ENCODE measurements around the gene IFI27. TPM values are rescaled to one million over a fixed set of nuclear protein-coding genes. Genes with fewer than 3 reads are reported as not detected.
"Not testable (repeated sequence)": the region's sequence is repeated elsewhere in the genome, so short reads cannot be mapped to it uniquely, and the experiment has no call there.

IFI27 gene
- total RNA-seq, 1 experiment from 2014 or later = 766 TPM

DNA sequence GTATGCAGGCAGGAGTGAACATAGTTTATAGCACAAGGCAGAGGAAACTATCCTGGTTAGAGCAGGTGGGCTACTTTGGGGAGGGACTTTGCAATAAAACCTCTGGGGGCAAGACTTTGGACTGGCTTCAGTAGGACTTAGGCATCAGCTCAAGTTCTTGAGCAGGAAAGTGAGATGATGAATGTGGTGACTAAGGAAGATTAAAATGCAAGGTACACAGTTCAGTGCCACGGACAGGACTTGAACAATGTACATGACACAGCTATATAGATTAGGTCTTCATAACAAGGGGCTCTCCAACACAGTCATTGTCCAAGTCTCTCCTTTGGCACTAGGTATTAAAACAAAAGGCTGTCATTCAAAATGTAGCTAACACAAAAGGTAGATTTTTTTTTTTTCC, 42.1 kb downstream of the IFI27 start:
- Mint-ChIP-seq H3K4me3 (ENCODE audit: low read depth, unreplicated experiment) (no peak overlapping the region), H3K36me3 (ENCODE audit: insufficient read depth, unreplicated experiment) (no peaks in the 10 kb centered on the region), H3K27ac (ENCODE audit: unreplicated experiment) (no peak overlapping the region), H3K4me1 (ENCODE audit: low read depth, unreplicated experiment) (no peaks in the 10 kb centered on the region), H3K27me3 (ENCODE audit: unreplicated experiment) (peaks cover 78% of the 10 kb centered on the region), H3K9me3 (ENCODE audit: low read depth, unreplicated experiment) (no peaks in the 10 kb centered on the region)
- CTCF ChIA-PET = interaction anchor here (1.1 kb wide), 1 partner anchor 127 kb away, joined by 5 read pairs; no protein-coding TSS in a partner anchor
- DNase-seq = no peak
- TF ChIP-seq, protein P1, sequence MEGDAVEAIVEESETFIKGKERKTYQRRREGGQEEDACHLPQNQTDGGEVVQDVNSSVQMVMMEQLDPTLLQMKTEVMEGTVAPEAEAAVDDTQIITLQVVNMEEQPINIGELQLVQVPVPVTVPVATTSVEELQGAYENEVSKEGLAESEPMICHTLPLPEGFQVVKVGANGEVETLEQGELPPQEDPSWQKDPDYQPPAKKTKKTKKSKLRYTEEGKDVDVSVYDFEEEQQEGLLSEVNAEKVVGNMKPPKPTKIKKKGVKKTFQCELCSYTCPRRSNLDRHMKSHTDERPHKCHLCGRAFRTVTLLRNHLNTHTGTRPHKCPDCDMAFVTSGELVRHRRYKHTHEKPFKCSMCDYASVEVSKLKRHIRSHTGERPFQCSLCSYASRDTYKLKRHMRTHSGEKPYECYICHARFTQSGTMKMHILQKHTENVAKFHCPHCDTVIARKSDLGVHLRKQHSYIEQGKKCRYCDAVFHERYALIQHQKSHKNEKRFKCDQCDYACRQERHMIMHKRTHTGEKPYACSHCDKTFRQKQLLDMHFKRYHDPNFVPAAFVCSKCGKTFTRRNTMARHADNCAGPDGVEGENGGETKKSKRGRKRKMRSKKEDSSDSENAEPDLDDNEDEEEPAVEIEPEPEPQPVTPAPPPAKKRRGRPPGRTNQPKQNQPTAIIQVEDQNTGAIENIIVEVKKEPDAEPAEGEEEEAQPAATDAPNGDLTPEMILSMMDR (IDR thresholded peaks at IDR 0.05; ENCODE audit: unreplicated experiment) = no peak
- intact Hi-C loops (cut with micrococcal nuclease; ENCODE audit: unreplicated experiment) = no loop called here
- no TSS peak for BruUV-seq (replicated peaks)

GRCh38 chr14:94153750-94154342, 43.3 kb downstream of the IFI27 start:
- CTCF ChIA-PET = interaction anchor here (1.1 kb wide), 1 partner anchor 128 kb away, joined by 5 read pairs; no protein-coding TSS in a partner anchor
- TF ChIP-seq, protein P1 (IDR thresholded peaks at IDR 0.05; ENCODE audit: unreplicated experiment) = no peak
- intact Hi-C loops (cut with micrococcal nuclease; ENCODE audit: unreplicated experiment) = no loop called here
- no TSS peak for BruUV-seq (replicated peaks)
- no peaks in the 10 kb centered on the region for H3K9me3 Mint-ChIP-seq (ENCODE audit: low read depth, unreplicated experiment)
- no peak overlapping the region for H3K27ac Mint-ChIP-seq (ENCODE audit: unreplicated experiment)
- no peaks in the 10 kb centered on the region for H3K4me1 Mint-ChIP-seq (ENCODE audit: low read depth, unreplicated experiment)
- DNase-seq = no peak
- peaks cover 78% of the 10 kb centered on the region for H3K27me3 Mint-ChIP-seq (ENCODE audit: unreplicated experiment)
- H3K36me3 Mint-ChIP-seq (ENCODE audit: insufficient read depth, unreplicated experiment) = no peaks in the 10 kb centered on the region
- H3K4me3 Mint-ChIP-seq (ENCODE audit: low read depth, unreplicated experiment) = no peak overlapping the region

GRCh38 chr14:94156143-94156542, 45.6 kb downstream of the IFI27 start:
- H3K36me3 Mint-ChIP-seq (ENCODE audit: insufficient read depth, unreplicated experiment); DNase-seq; intact Hi-C loops (cut with micrococcal nuclease; ENCODE audit: unreplicated experiment); BruUV-seq (replicated peaks); H3K4me1 Mint-ChIP-seq (ENCODE audit: low read depth, unreplicated experiment); H3K9me3 Mint-ChIP-seq (ENCODE audit: low read depth, unreplicated experiment); H3K4me3 Mint-ChIP-seq (ENCODE audit: low read depth, unreplicated experiment); H3K27ac Mint-ChIP-seq (ENCODE audit: unreplicated experiment); CTCF ChIA-PET: not testable (repeated sequence)
- peaks cover 59% of the 10 kb centered on the region for H3K27me3 Mint-ChIP-seq (ENCODE audit: unreplicated experiment)

- BruUV-seq (replicated peaks) = no TSS peak
- no peaks in the 10 kb centered on the region for H3K9me3 Mint-ChIP-seq (ENCODE audit: low read depth, unreplicated experiment)
- H3K36me3 Mint-ChIP-seq (ENCODE audit: insufficient read depth, unreplicated experiment) = no peaks in the 10 kb centered on the region
- no peak for DNase-seq
- CTCF ChIA-PET = no interaction called here
- TF ChIP-seq, protein P1 (IDR thresholded peaks at IDR 0.05; ENCODE audit: unreplicated experiment) = no peak
- no peaks in the 10 kb centered on the region for H3K4me1 Mint-ChIP-seq (ENCODE audit: low read depth, unreplicated experiment)
- no peak overlapping the region for H3K4me3 Mint-ChIP-seq (ENCODE audit: low read depth, unreplicated experiment)
- no peak overlapping the region for H3K27ac Mint-ChIP-seq (ENCODE audit: unreplicated experiment)
- H3K27me3 Mint-ChIP-seq (ENCODE audit: unreplicated experiment) = peaks cover 49% of the 10 kb centered on the region
- intact Hi-C loops (cut with micrococcal nuclease; ENCODE audit: unreplicated experiment) = no loop called here
These were observed 46.7 kb downstream of the IFI27 start for GRCh38 chr14:94157197-94157596.

DNA sequence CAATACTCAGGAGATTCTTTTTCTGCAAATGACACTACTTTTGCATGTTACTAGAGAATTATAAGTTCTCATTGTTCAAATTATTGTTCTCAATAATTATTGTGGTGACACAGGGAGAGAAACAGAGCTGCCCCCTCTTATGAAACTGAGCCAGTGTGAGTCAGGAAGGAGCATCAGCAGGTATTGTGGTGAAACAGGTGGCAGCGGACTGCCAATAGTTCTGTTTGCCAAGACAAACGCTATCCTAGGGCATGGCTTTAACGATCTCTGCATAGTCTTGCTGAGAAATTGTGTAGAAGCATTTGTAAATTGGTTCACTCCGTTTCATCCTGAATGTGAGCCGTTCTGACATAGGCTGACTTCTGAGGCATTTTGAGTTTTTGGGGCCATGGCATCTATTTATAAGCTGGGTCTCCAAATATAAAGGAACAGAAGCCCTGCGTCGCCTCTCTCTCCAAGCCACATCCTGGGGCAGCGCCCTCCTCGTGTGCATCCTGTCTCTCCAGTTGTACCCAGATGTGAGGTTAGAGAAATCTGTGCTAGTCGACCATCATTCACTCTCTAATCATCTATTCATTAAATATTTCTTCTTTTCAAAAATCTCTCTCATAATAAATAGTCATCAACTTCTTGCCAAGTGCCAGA, 47.8 kb downstream of the IFI27 start:
- Mint-ChIP-seq H3K27me3 (ENCODE audit: unreplicated experiment) (peaks cover 45% of the 10 kb centered on the region), H3K4me1 (ENCODE audit: low read depth, unreplicated experiment) (no peaks in the 10 kb centered on the region), H3K4me3 (ENCODE audit: low read depth, unreplicated experiment) (no peak overlapping the region), H3K36me3 (ENCODE audit: insufficient read depth, unreplicated experiment) (no peaks in the 10 kb centered on the region), H3K27ac (ENCODE audit: unreplicated experiment) (no peak overlapping the region), H3K9me3 (ENCODE audit: low read depth, unreplicated experiment) (no peaks in the 10 kb centered on the region)
- BruUV-seq (replicated peaks) = no TSS peak
- CTCF ChIA-PET = no interaction called here
- DNase-seq = no peak
- intact Hi-C loops (cut with micrococcal nuclease; ENCODE audit: unreplicated experiment) = no loop called here
- TF ChIP-seq, protein P1 (IDR thresholded peaks at IDR 0.05; ENCODE audit: unreplicated experiment) = no peak

Data from Calu3 (cell line).